Lower leg skin (tissue), 4 donors: ENCODE results near the gene TULP3. TPM values are rescaled to one million over a fixed set of nuclear protein-coding genes. Genes with fewer than 3 reads are reported as not detected.
"Not testable (repeated sequence)": the region's sequence is repeated elsewhere in the genome, so short reads cannot be mapped to it uniquely, and the experiment has no call there.

Experiments used
- DNase-seq, 2 donors: peaks; one replicate each; pipeline ENCODE4 v3.0.0-alpha.2; 2019; ENCODE audit warnings: low spot score in 2 of 2
- H3K4me3 ChIP-seq: fragments of 200-600 bp; sonication (generic); 2 replicates; pipeline ENCODE4 v1.5.1; 2017; ENCODE audit warnings: mild to moderate bottlenecking, low read depth; ENCODE audit not compliant: poor library complexity, severe bottlenecking
- CTCF ChIP-seq, 3 donors: fragments of 450-650 bp; IDR thresholded peaks; one replicate each; pipeline ENCODE4 v1.5.1; 2016; ENCODE audit warnings: antibody characterized with exemption in 3 of 3, mild to moderate bottlenecking in 3 of 3, moderate library complexity in 2 of 3
- POLR2A ChIP-seq, 2 donors: fragments of 450-650 bp; IDR thresholded peaks; one replicate each; pipeline ENCODE4 v1.6.1; 2016 to 2017; ENCODE audit warnings: antibody characterized with exemption in 2 of 2, mild to moderate bottlenecking in 1 of 2, moderate library complexity in 1 of 2
- WGBS, 2 donors: methylation state at CpG; one replicate each; pipeline ENCODE4 v1.1.5; 2018; 5-methylcytosine and 5-hydroxymethylcytosine counted together
- intact Hi-C: fragments of 100-400 bp; cut with DNase I; formaldehyde crosslinking; loops from one replicate; pipeline ENCODE4 v1.15.0; 2023; ENCODE audit warnings: low total_unique reads
- total RNA-seq, 4 donors: library from RNA; depleted of rRNA; stranded (reverse); fragments of >200 nt; gene quantifications; one replicate each; pipeline ENCODE4 v1.1.0, GENCODE V29; 2016

The TULP3 gene
- total RNA-seq, 4 donors from 2014 or later = 22.8 to 37.3 (median 27.5) TPM

DNA sequence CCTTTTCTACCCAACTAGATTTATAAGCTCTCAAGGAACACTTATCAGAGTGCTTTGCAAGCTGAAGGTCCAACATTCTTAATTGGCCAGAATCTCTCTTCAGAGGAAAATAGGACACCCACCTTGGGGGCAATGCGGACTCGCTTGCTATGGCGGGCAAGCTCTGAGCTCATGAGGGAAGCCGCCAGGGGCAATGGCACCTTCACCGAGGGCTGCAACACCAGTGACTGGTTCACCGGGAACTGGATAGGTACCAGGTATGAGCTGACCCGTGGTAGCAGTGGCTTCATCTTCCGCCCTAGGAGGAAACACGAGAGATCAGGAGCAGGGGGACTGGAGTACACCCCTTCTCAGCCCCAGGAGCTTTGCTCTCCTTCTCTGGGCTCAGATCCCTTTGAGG lies 26.5 kb upstream of the TULP3 start:
- H3K4me3 ChIP-seq = no peak overlapping the region
- no peak for TF ChIP-seq POLR2A (IDR thresholded peaks at IDR 0.05)
- TF ChIP-seq CTCF (IDR thresholded peaks at IDR 0.05) = no peak
- WGBS, 2 donors = 98 to 99% methylated on average over 9 of the region's 9 CpGs
- DNase-seq = no peak
- intact Hi-C loops = no loop called here

GRCh38 chr12:2868986-2869632 lies 21.6 kb upstream of the TULP3 start:
- WGBS, 2 donors = 87 to 92% methylated on average over 9 of the region's 9 CpGs
- not testable (repeated sequence) for H3K4me3 ChIP-seq

DNA sequence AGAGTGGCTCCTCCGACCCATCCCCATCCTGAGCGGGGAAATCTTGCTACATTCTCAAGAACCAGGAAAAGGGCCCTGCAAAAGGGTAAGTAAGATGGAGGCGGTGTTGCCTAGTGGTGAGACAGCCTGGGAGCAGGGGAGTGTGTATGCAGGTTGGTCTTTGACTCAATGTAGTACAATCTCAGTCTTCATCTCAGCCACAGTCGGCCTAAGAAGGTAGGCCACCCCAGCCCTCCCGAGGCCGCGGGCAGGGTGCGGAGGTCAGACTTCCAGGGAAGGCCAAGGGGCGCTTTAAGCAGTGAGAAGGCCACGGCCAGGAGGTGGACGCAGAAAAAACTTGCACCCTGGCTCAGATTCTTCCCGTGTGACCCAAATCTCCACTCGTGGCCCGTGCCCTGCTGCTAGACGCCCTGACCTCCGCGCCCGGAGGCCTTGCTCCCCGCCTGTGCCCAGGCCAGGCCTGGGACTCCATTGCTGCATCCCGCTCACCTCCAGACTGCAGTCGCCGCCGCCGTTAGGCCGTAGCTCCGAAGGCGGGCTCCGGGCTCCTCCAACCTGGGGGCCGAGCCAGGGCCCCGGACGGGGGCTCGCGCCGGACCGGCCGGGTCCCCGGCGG lies 14.2 kb upstream of the TULP3 start:
- WGBS, 2 donors = 6 to 7% methylated on average over 24 of the region's 38 CpGs
- TF ChIP-seq POLR2A (IDR thresholded peaks at IDR 0.05) = no peak
- TF ChIP-seq CTCF (IDR thresholded peaks at IDR 0.05) = no peak
- intact Hi-C loops = no loop called here
- peak overlapping the region; percentile 54 for H3K4me3 ChIP-seq
- DNase-seq = no peak

More at GRCh38 chr12:2868986-2869632, 21.6 kb upstream of the TULP3 start:
- DNase-seq, intact Hi-C loops: not testable (repeated sequence)

GRCh38 chr12:2877047-2877952 lies 13.4 kb upstream of the TULP3 start, which contains the start of the genes FOXM1 and RHNO1:
Gene FOXM1, minus strand, starts transcription at chr12:2877174. Its CDS starts 2,696 bp downstream, at chr12:2874478.
Gene RHNO1, plus strand, starts transcription at chr12:2877223. Its CDS starts 8,144 bp downstream, at chr12:2885367.
- intact Hi-C loops = no loop called here
- peak within 1 kb of the TSS; percentile 54 for H3K4me3 ChIP-seq
- DNase-seq = peak; percentile 90 to 98
- TF ChIP-seq POLR2A (IDR thresholded peaks at IDR 0.05) (peak in 1 of 2 donors; percentile 35), CTCF (IDR thresholded peaks at IDR 0.05) (no peak)
- 0 to 1% methylated on average over 39 to 52 of the region's 70 CpGs for WGBS, 2 donors

GRCh38 chr12:2877953-2878732 lies 12.5 kb upstream of the TULP3 start:
- DNase-seq = no peak
- TF ChIP-seq CTCF (IDR thresholded peaks at IDR 0.05) (no peak), POLR2A (IDR thresholded peaks at IDR 0.05) (no peak)
- 26 to 35% methylated on average over 16 of the region's 16 CpGs for WGBS, 2 donors
- intact Hi-C loops = no loop called here
- peak overlapping the region; percentile 54 for H3K4me3 ChIP-seq
